AG04449 (cell line): ENCODE measurements around the gene CDH13.

Experiments used
- CTCF ChIA-PET: fragments of 350-600 bp; formaldehyde crosslinking; extraction: SDS; loops from one replicate; lab custom pipeline; 2021; ENCODE audit warnings: antibody characterized with exemption; lab: Yijun Ruan, JAX
- POLR2A ChIA-PET: fragments of 400-600, 350-600 bp; formaldehyde crosslinking; extraction: SDS; loops from one replicate; lab custom pipeline; 2020; ENCODE audit warnings: antibody characterized with exemption, inconsistent platforms; lab: Yijun Ruan, JAX
- DNase-seq: peaks from one replicate; pipeline ENCODE4 v3.0.0-alpha.2; 2010; ENCODE audit warnings: low read depth, low spot score
- H3K4me3 ChIP-seq: 2 replicates; pipeline ENCODE4 v1.5.1; 2011; ENCODE audit warnings: low read depth, mild to moderate bottlenecking, control low read depth, low read length
- CTCF ChIP-seq: IDR thresholded peaks from one replicate; pipeline ENCODE4 v1.5.1; 2011; ENCODE audit warnings: mild to moderate bottlenecking, moderate library complexity, low read length, control low read depth, inconsistent platforms; ENCODE audit not compliant: insufficient read depth; ENCODE audit errors: missing control alignments

The CDH13 gene

DNA sequence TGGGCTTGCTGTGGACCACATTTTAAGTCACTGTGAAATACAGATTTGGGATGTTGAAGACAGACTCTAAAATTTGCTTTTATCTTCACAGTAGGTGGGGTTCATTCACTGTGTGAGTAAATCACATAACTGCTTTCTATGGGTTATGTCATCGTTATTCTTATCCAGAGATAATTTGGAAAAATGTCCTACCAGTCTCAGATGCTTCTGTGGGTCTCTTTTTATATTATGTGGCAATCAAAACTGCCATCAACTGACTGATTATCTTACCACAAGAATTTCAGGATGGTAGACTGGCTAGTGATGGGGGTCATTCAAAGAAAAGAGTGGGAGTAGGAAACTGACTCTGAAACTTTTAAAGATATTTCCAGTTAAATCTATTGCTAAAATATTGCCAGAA, 1184.1 kb downstream of the CDH13 start:
- no peak for DNase-seq
- H3K4me3 ChIP-seq = no peak overlapping the region
- CTCF ChIA-PET = interaction anchor here (1.1 to 1.4 kb wide), 2 partner anchors 15 to 116 kb away, joined by 3 to 7 read pairs; no protein-coding TSS in a partner anchor
- POLR2A ChIA-PET = no interaction called here
- no peak for TF ChIP-seq CTCF

GRCh38 chr16:83813823-83814658, 1187.3 kb downstream of the CDH13 start:
- no peak for DNase-seq
- POLR2A ChIA-PET = no interaction called here
- H3K4me3 ChIP-seq = peak overlapping the region; percentile 37
- CTCF ChIA-PET = interaction anchor here (0.7 to 5.1 kb wide), 3 partner anchors 9 to 29 kb away, joined by 3 to 48 read pairs (median 4); no protein-coding TSS in a partner anchor
- no peak for TF ChIP-seq CTCF

- DNase-seq = no peak
- H3K4me3 ChIP-seq = no peak overlapping the region
- no peak for TF ChIP-seq CTCF
- ChIA-PET CTCF (interaction anchor here (0.7 to 5.1 kb wide), 3 partner anchors 8 to 28 kb away, joined by 3 to 48 read pairs (median 4); no protein-coding TSS in a partner anchor), POLR2A (no interaction called here)
These were observed 1187.9 kb downstream of the CDH13 start for GRCh38 chr16:83814659-83814985.

- H3K4me3 ChIP-seq = no peak overlapping the region
- ChIA-PET POLR2A (no interaction called here), CTCF (interaction anchor here (5.1 kb wide), 1 partner anchor 9 kb away, joined by 48 read pairs; no protein-coding TSS in a partner anchor)
- DNase-seq = no peak
- no peak for TF ChIP-seq CTCF
These were observed 1190.3 kb downstream of the CDH13 start for GRCh38 chr16:83817022-83817421.

- DNase-seq = no peak
- POLR2A ChIA-PET = no interaction called here
- no peak overlapping the region for H3K4me3 ChIP-seq
- CTCF ChIA-PET = no interaction called here
- TF ChIP-seq CTCF = no peak
These were observed 1191.5 kb downstream of the CDH13 start for GRCh38 chr16:83818276-83818675.

DNA sequence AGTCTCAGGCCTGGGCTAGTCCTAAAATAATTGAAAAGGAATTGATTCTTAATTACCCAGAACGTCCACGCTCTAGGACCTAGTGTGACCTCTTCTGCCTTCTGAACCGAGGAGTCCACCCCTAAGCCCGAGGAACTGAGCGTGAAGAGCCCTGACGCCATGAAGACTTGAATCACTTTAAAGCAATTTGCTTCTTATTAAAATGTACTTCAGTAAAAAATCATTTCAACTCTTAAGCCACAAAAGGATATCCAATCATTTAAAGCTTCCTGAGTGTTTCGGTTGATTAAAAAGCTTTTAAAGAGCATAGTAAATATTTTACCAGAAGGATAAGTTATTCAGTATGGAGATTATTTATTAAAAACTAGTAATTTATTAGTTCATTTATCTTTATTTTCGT, 1192.6 kb downstream of the CDH13 start:
- H3K4me3 ChIP-seq = no peak overlapping the region
- CTCF ChIA-PET = no interaction called here
- TF ChIP-seq CTCF = no peak
- POLR2A ChIA-PET = no interaction called here
- DNase-seq = no peak
